Progenitor cell of endocrine pancreas (in vitro differentiated cells): ENCODE data around the gene RHOT2. TPM values are rescaled to one million over a fixed set of nuclear protein-coding genes. Genes with fewer than 3 reads are reported as not detected.
A peak's percentile ranks its signal among the peaks of the same experiment; 100 is the strongest.

Source experiments
- DNase-seq: peaks from one replicate; pipeline ENCODE4 v3.0.0; 2021; ENCODE audit warnings: low spot score; ENCODE audit not compliant: unreplicated experiment
- H3K27ac Mint-ChIP-seq: 2 replicates; pipeline ENCODE4 v1.8.0; 2021; ENCODE audit warnings: mild to moderate bottlenecking, moderate library complexity, mixed read lengths
- H3K27me3 Mint-ChIP-seq: 2 replicates; pipeline ENCODE4 v1.8.0; 2021; ENCODE audit warnings: mixed read lengths
- H3K36me3 Mint-ChIP-seq: 2 replicates; pipeline ENCODE4 v1.8.0; 2022; ENCODE audit warnings: mixed read lengths; ENCODE audit not compliant: insufficient read depth
- H3K4me1 Mint-ChIP-seq: 2 replicates; pipeline ENCODE4 v1.8.0; 2021; ENCODE audit warnings: low read depth, mixed read lengths
- H3K4me3 Mint-ChIP-seq: 2 replicates; pipeline ENCODE4 v1.8.0; 2021; ENCODE audit warnings: low read depth, mild to moderate bottlenecking, moderate library complexity, mixed read lengths
- H3K9me3 Mint-ChIP-seq: 2 replicates; pipeline ENCODE4 v1.8.0; 2021; ENCODE audit warnings: low read depth, mixed read lengths
- total RNA-seq: library from RNA; stranded (reverse); gene quantifications from 2 replicates; pipeline ENCODE4 v1.2.1, GENCODE V29; 2021
- TF ChIP-seq, protein P1 (sequence below): fragments of 200-600 bp; sonication (generic); IDR thresholded peaks from one replicate; pipeline ENCODE4 v1.5.0; 2021; ENCODE audit warnings: antibody characterized with exemption, mild to moderate bottlenecking; ENCODE audit not compliant: unreplicated experiment

Gene RHOT2
- total RNA-seq, 1 donor from 2014 or later, result 153 TPM

DNA sequence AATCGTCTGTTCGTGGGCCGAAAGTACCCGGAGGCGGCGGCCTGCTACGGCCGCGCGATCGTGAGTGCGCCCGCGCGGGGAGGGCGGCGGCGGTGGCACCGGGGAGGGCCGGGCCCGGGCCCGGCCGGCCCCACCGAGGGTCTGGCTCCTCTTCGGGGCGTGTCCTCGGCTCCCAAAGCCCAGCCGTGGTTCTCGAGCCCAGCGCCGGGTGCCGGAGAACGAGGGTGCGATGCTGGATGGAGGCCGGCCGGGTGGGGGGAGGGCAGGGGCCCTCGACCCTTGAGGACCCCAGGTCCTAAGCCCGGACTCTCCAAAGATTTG lies 12.7 kb downstream of the RHOT2 start:
- Mint-ChIP-seq H3K4me3 (peak overlapping the region; percentile 79), H3K36me3 (peaks cover 7% of the 10 kb centered on the region), H3K27me3 (no peaks in the 10 kb centered on the region), H3K4me1 (peaks cover 10% of the 10 kb centered on the region), H3K9me3 (no peaks in the 10 kb centered on the region), H3K27ac (no peak overlapping the region)
- no peak for DNase-seq
- TF ChIP-seq, protein P1, sequence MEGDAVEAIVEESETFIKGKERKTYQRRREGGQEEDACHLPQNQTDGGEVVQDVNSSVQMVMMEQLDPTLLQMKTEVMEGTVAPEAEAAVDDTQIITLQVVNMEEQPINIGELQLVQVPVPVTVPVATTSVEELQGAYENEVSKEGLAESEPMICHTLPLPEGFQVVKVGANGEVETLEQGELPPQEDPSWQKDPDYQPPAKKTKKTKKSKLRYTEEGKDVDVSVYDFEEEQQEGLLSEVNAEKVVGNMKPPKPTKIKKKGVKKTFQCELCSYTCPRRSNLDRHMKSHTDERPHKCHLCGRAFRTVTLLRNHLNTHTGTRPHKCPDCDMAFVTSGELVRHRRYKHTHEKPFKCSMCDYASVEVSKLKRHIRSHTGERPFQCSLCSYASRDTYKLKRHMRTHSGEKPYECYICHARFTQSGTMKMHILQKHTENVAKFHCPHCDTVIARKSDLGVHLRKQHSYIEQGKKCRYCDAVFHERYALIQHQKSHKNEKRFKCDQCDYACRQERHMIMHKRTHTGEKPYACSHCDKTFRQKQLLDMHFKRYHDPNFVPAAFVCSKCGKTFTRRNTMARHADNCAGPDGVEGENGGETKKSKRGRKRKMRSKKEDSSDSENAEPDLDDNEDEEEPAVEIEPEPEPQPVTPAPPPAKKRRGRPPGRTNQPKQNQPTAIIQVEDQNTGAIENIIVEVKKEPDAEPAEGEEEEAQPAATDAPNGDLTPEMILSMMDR, result no peak

DNA sequence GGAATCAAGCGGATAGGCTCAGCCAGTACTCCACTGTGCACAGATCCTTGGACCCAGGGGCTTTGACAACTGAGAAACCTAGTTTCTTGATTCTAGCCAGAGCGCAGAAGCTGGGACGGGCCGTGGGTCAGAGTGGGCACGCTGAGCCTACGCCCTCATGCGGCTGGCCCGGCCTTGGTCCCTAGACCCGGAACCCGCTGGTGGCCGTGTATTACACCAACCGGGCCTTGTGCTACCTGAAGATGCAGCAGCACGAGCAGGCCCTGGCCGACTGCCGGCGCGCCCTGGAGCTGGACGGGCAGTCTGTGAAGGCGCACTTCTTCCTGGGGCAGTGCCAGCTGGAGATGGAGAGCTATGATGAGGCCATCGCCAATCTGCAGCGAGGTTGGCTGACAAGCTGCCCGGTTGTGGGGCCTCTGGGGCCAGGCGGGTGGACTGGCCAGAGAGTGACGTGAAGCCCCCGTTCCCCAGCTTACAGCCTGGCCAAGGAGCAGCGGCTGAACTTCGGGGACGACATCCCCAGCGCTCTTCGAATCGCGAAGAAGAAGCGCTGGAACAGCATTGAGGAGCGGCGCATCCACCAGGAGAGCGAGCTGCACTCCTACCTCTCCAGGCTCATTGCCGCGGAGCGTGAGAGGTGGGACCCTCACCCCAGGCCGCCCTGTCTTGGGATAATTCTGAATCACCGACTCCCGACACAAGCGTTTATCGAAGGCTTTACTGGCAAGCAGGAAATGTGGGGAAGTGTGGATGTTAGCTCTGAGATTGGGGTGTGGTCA lies 13.2 kb downstream of the RHOT2 start:
- peak overlapping the region; percentile 67 for H3K27ac Mint-ChIP-seq
- DNase-seq, result no peak

DNA sequence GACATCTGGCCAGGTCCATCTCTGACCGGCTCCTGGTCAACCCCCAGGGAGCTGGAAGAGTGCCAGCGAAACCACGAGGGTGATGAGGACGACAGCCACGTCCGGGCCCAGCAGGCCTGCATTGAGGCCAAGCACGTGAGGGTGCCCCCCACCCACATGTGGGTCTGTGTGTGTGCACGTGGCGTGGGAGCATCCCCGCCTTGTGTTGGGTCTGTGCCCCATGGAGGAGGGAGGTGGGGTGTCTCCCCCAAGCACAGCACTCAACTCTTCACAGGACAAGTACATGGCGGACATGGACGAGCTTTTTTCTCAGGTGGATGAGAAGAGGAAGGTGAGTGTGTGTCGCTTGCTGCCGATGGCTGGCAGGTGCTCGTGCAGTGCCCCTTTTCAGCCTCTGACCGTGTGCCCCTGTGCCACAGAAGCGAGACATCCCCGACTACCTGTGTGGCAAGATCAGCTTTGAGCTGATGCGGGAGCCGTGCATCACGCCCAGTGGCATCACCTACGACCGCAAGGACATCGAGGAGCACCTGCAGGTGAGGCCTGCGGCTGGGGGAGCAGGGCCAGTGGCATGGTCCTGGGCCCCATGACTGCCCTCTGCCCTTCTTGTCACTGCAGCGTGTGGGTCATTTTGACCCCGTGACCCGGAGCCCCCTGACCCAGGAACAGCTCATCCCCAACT lies 14.0 kb downstream of the RHOT2 start:
- H3K4me3 Mint-ChIP-seq, result peak overlapping the region; percentile 79
- H3K36me3 Mint-ChIP-seq, result peaks cover 10% of the 10 kb centered on the region
- H3K27ac Mint-ChIP-seq, result peak overlapping the region; percentile 49
- DNase-seq, result no peak
- no peaks in the 10 kb centered on the region for H3K9me3 Mint-ChIP-seq
- TF ChIP-seq, protein P1, result no peak
- peaks cover 11% of the 10 kb centered on the region for H3K4me1 Mint-ChIP-seq
- no peaks in the 10 kb centered on the region for H3K27me3 Mint-ChIP-seq

More for the DNA sequence above, 13.2 kb downstream of the RHOT2 start:
- H3K4me1 Mint-ChIP-seq, result peaks cover 11% of the 10 kb centered on the region
- no peaks in the 10 kb centered on the region for H3K9me3 Mint-ChIP-seq
- H3K4me3 Mint-ChIP-seq, result peak overlapping the region; percentile 79
- H3K27me3 Mint-ChIP-seq, result no peaks in the 10 kb centered on the region
- TF ChIP-seq, protein P1, result no peak
- peaks cover 8% of the 10 kb centered on the region for H3K36me3 Mint-ChIP-seq

DNA sequence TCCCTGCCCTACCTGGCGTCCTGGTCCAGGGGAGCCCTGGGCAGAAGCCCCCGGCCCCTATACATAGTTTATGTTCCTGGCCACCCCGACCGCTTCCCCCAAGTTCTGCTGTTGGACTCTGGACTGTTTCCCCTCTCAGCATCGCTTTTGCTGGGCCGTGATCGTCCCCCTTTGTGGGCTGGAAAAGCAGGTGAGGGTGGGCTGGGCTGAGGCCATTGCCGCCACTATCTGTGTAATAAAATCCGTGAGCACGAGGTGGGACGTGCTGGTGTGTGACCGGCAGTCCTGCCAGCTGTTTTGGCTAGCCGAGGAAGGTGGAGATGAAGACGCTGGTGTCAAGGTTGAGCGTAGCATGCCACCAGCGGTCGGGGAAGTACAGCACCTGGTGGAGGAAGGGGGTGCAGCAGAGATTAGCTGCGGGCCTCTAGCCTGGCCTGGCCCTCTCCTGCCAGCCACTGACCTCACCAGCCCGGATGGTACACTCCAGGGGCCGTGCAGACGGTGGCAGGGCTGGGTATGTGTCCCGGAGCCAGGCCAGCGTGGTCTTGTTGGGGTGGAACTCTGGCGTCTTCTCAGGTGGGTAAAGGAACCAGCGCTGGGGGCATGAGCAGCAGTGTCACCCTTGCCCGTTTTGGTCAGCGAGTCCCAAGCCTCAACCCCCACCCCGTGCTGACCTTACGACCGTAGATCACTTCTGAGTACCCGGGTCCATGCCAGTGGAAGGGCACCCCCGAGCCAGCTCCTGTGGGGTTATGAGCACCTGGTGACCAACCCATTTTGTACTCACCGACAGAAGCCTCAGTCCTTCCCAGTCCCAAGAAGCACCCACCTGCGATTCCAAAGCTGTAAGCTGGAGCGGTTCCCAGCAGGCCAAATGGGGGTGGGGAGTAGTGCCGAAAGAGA lies 14.8 kb downstream of the RHOT2 start:
- TF ChIP-seq, protein P1, result no peak
- peaks cover 11% of the 10 kb centered on the region for H3K4me1 Mint-ChIP-seq
- DNase-seq, result no peak
- peak overlapping the region; percentile 79 for H3K4me3 Mint-ChIP-seq
- H3K27ac Mint-ChIP-seq, result peak overlapping the region; percentile 49
- no peaks in the 10 kb centered on the region for H3K9me3 Mint-ChIP-seq
- H3K36me3 Mint-ChIP-seq, result peaks cover 10% of the 10 kb centered on the region
- H3K27me3 Mint-ChIP-seq, result no peaks in the 10 kb centered on the region
